Smooth muscle cell of trachea (primary cell): ENCODE results near the gene ACSM5. TPM values are rescaled to one million over a fixed set of nuclear protein-coding genes. Genes with fewer than 3 reads are reported as not detected.

ENCODE experiments used
- total RNA-seq: library from RNA; depleted of rRNA; stranded (reverse); fragments of >200 nt; gene quantifications from 2 replicates; pipeline ENCODE4 v1.2.1, GENCODE V29; 2014

Gene ACSM5
- 0.17 TPM in 1 of 2 replicates, not detected in the other for total RNA-seq

GRCh38 chr16:20409398-20410120 lies at the start of gene ACSM5:
Gene ACSM5 (plus strand): TSS chr16:20409534. CDS start chr16:20411485, 1,951 bp downstream.

GRCh38 chr16:20404637-20405036 lies 4.7 kb upstream of the ACSM5 start, which contains the start of gene PDILT:
Gene PDILT (minus strand): TSS chr16:20404737. CDS start chr16:20399300, 5,437 bp downstream.

GRCh38 chr16:20451364-20451763 lies 42.0 kb downstream of the ACSM5 start, which contains the start of gene ACSM2A:
Gene ACSM2A (plus strand): TSS chr16:20451521. CDS start chr16:20460115, 8,594 bp downstream.

Other genes starting within 250 kb of the ACSM5 start
- not detected in 2 replicates for gene GP2, start 82.0 kb upstream of the ACSM5 start, total RNA-seq
- gene UMOD, start 56.8 kb upstream of the ACSM5 start, total RNA-seq: not detected in 2 replicates
- gene PDILT, start 4.8 kb upstream of the ACSM5 start, total RNA-seq: not detected in 2 replicates
- not detected in 2 replicates for gene ACSM2A, start 42.0 kb downstream of the ACSM5 start, total RNA-seq
- not detected in 2 replicates for gene ACSM2B, start 166.8 kb downstream of the ACSM5 start, total RNA-seq